GM10248 (cell line): ENCODE data around the gene SH3RF3.

Source experiments
- CTCF ChIA-PET: fragments of 300-600 bp; sonication (Branson Sonifier 250); formaldehyde crosslinking; extraction: SDS; loops from one replicate; lab custom pipeline; 2021; ENCODE audit warnings: antibody characterized with exemption; lab: Yijun Ruan, JAX
- POLR2A ChIA-PET: fragments of 350-650 bp; sonication (Branson Sonifier 250); formaldehyde crosslinking; extraction: SDS; loops from one replicate; lab custom pipeline; 2020; ENCODE audit warnings: antibody characterized with exemption; lab: Yijun Ruan, JAX
- DNase-seq: peaks from one replicate; pipeline ENCODE4 v3.0.0; 2012; ENCODE audit errors: extremely low spot score
- CTCF ChIP-seq: IDR thresholded peaks from 2 replicates; pipeline ENCODE4 v1.5.1; 2012; ENCODE audit warnings: mild to moderate bottlenecking, low read depth; ENCODE audit errors: extremely low read depth, missing control alignments, control extremely low read depth

SH3RF3 gene

GRCh38 chr2:109205447-109205846 lies 76.4 kb downstream of the SH3RF3 start:
- POLR2A ChIA-PET, result no interaction called here
- DNase-seq, result no peak
- TF ChIP-seq CTCF, result no peak
- CTCF ChIA-PET, result interaction anchor here (1.1 to 1.3 kb wide), 2 partner anchors 10 kb away, joined by 3 read pairs; no protein-coding TSS in a partner anchor

- no peak for DNase-seq
- CTCF ChIA-PET, result interaction anchor here (1.3 to 2.3 kb wide), 2 partner anchors 9 to 12 kb away, joined by 3 to 4 read pairs; no protein-coding TSS in a partner anchor
- POLR2A ChIA-PET, result no interaction called here
- TF ChIP-seq CTCF, result no peak
These were observed 77.7 kb downstream of the SH3RF3 start for GRCh38 chr2:109206569-109207146.

GRCh38 chr2:109207176-109207575 lies 78.2 kb downstream of the SH3RF3 start:
- DNase-seq, result no peak
- TF ChIP-seq CTCF, result no peak
- ChIA-PET CTCF (interaction anchor here (2.3 kb wide), 1 partner anchor 12 kb away, joined by 4 read pairs; no protein-coding TSS in a partner anchor), POLR2A (no interaction called here)

- TF ChIP-seq CTCF, result peak; percentile 12
- CTCF ChIA-PET, result interaction anchor here (2.3 kb wide), 1 partner anchor 13 kb away, joined by 4 read pairs; no protein-coding TSS in a partner anchor
- no peak for DNase-seq
- POLR2A ChIA-PET, result no interaction called here
These were observed 79.3 kb downstream of the SH3RF3 start for GRCh38 chr2:109208071-109208950.

GRCh38 chr2:109208951-109209335 lies 79.9 kb downstream of the SH3RF3 start:
- CTCF ChIA-PET, result interaction anchor here (1.2 kb wide), 1 partner anchor 14 kb away, joined by 4 read pairs; no protein-coding TSS in a partner anchor
- DNase-seq, result no peak
- POLR2A ChIA-PET, result no interaction called here
- TF ChIP-seq CTCF, result no peak

- CTCF ChIA-PET, result interaction anchor here (1.2 kb wide), 1 partner anchor 14 kb away, joined by 4 read pairs; no protein-coding TSS in a partner anchor
- no peak for DNase-seq
- no peak for TF ChIP-seq CTCF
- POLR2A ChIA-PET, result no interaction called here
These were observed 80.4 kb downstream of the SH3RF3 start for GRCh38 chr2:109209412-109209811.
